HG02588 (cell line): ENCODE measurements around the gene ADAM10.
"Not testable (repeated sequence)": the region's sequence is repeated elsewhere in the genome, so short reads cannot be mapped to it uniquely, and the experiment has no call there.

Experiments used
- ATAC-seq: cut with Tn5 transposase; IDR thresholded peaks from one replicate; pipeline ENCODE4 v1.9.1; 2021; ENCODE audit warnings: mild to moderate bottlenecking, moderate library complexity; ENCODE audit not compliant: unreplicated experiment

The ADAM10 gene

GRCh38 chr15:58749532-58750337 lies at the start of gene ADAM10:
ADAM10 (minus strand) TSS chr15:58749707; CDS start chr15:58749534, 173 bp downstream.
- peak; percentile 90 for ATAC-seq

DNA sequence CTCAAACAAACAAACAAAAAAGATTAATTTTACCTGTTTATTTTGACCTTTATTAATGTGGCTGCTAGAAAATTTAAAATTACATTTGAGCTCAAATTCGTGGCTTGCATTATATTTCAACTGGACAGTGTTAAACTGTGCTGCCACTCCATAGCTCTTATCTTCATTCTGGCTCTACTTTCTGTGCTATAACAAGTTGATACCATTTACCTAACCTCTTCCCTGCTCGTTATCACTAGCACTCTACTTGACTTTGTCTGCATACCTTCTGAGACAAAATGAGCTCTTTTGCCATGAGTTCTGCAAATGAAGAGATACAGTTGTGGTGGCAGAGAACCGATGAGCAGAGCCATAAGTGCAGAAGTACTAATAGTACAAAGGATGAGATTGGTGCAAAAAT lies 48.0 kb upstream of the ADAM10 start:
- ATAC-seq: no peak

GRCh38 chr15:58795825-58796224 lies 46.3 kb upstream of the ADAM10 start:
- no peak for ATAC-seq

- no peak for ATAC-seq
These were observed 44.4 kb upstream of the ADAM10 start for GRCh38 chr15:58793862-58794261.

DNA sequence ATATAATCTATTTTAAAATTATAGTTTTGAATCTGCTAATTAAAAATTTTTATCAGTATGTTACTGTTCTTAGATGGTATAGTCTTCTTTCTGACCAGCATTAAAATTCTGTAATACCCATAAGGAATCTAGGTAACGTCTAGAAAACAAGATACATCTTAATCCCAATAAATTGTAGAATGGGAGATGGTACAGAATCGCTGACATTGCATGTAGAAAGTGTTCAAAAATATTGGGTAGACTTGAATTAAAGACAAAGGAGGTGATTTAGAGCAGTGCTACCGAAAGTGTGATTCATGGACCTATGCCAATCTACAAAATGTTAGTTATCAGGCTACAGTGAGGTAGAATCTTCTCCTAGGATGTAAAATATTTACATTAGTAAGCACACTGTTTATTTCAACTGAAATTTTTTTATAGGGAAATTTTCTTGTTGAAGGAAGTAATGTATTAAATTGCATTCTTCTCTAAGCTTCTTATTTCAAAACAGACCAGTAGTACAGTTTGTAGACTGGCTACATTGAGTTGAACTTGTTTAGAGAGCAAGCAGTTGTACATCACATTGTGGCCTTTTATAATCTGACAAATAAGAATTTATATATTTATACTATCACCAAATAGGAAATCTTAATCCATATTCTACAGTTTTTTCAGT lies 38.7 kb upstream of the ADAM10 start:
- no peak for ATAC-seq

- no peak for ATAC-seq
These were observed 35.8 kb upstream of the ADAM10 start for GRCh38 chr15:58785355-58785754.

DNA sequence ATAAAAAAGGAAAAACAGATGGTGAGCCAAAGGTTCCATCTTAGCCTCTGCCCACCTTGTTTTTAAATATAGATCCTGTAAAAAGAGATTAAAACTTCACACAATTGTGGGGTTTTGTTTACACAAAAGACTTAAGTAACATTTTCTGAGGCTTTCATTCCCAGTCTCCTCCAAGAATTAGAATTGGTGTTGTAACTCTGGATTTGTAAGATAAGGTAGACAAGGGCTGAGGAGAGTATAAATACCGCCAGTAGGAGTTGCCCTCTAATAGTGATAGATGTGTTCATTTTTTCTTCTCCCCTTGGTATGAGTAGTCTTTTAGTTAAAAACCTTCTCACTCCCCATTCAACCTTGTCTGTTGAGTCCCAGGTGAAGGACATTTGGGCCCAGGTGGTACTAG lies 30.0 kb upstream of the ADAM10 start:
- no peak for ATAC-seq

GRCh38 chr15:58777107-58777506 lies 27.6 kb upstream of the ADAM10 start:
- no peak for ATAC-seq

DNA sequence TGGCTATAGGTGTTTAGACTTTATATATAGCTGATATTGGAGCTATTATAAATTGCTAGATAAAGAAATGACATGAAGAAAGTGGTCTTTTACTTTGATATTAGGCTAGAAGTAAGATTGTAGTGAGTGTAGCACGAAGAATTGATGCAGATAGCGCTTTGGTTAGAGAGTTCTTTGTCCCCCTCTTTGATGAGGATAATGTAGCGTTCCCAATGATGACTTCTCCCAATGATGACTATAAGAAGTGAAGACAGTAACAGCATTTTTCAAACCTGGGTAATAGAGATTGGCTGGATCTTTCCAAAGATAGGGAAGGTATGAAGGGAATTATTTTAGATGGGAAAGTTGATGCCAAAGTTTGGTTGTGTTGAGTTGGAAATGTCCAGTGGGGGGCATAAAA lies 25.9 kb upstream of the ADAM10 start:
- no peak for ATAC-seq

DNA sequence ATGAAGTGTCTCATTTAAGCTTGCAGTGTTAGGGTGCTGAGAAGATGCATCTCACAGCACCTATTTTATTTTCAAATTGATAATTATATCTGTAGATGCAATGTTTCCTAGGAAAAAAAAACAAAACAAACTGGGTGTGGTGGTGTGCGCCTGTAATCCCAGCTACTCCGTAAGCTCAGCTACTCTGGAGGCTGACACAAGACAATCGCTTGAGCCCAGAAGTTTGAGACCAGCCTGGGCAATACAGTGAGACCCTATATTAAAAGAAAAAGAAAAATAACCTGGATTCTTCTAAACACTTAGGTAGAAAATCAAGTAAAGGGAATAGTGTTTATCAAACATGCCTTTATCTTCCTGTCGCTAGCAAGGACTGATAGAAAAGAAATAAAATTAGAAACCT lies 23.5 kb upstream of the ADAM10 start:
- ATAC-seq: no peak

GRCh38 chr15:58771621-58772250 lies 22.2 kb upstream of the ADAM10 start:
- peak; percentile 5 for ATAC-seq

DNA sequence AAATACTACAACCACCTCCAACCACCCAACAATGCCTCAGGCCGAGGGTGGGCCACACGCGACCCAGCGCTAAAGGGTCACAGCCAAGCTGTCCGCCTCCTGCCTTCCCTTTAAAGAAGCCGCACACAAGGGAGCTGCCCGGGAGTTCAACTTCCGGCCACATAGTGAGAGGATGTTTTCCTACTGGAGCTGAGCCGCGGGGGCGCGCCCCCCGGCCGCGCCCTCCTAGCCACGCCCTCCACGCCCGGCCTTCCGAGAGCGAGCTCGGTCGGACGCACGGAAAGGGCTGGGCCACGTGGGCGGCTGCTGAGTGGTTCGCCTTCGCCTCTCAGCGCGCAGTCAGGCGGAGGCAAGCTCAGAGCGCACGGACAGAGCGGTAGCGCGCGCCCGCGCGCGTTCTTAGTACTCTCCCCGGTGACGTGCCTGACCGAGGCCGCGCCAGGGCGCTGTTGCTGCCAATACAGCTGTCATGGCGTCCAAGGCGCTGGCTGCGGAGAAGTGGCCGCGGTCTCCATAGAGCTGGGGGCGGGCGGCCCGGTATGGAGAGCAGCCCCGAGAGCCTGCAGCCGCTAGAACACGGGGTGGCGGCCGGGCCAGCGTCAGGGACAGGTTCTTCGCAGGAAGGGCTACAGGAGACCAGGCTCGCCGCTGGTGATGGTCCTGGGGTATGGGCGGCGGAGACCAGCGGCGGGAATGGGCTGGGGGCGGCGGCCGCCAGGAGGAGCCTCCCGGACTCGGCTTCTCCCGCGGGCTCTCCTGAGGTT lies 21.5 kb upstream of the ADAM10 start, which contains the start of gene MINDY2:
Gene MINDY2 (plus strand): TSS at position 446 of the 764 bp plus-strand sequence. CDS start 94 bp downstream, at position 540.
- ATAC-seq: peak; percentile 92

DNA sequence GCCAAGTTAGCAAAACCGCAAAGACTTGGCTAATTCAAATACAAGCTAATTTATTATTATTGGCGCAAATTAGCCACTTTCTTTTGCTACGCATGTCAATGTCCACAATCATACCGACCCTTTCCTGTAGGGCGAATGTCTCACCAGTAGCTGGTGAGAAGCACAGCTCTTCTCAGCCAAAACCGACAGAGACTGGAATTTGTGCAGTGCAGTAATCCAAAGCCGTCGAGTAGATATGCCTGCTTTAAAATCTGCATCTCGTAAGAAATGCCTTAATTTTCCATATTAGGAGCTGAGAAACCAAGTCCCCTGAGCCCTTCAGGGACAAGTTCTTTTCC lies 21.0 kb upstream of the ADAM10 start:
- no peak for ATAC-seq

DNA sequence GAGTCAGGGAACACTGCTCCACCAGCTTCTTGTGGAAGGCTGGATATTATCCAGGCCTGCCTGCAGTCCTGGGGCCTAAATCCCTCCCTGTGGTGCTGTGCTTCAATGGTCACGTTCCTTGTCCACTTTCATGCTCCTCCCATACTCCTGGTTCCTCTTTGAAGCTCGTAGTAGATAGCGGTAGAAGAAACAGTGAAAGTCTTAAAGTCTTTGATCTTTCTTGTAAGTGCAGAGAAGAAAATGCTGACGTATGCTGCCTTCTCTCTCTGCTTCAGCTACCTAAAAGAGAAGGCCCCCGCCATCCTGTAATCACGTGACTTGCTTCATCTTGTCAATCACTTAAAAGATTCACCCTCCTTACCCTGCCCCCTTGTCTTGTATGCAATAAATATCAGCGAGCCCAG lies 19.1 kb upstream of the ADAM10 start:
- not testable (repeated sequence) for ATAC-seq

GRCh38 chr15:58766290-58766689 lies 16.8 kb upstream of the ADAM10 start:
- no peak for ATAC-seq

DNA sequence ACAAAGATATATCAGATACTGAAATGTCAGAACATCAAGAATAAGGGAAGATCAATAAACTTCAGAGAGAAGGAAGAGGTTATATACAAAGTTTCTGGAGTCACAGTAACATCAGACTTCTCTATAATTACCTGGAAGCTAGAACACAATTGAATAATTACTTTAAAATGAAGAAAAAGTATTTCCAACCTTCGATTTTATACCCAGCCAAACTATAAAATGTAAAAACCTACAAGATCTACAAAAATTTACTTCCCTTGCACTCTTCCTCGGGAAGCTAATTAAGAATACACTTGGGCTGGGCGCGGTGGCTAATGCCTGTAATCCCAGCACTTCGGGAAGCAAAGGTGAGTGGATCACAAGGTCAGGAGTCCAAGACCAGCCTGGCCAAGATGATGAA lies 15.0 kb upstream of the ADAM10 start:
- ATAC-seq: no peak

DNA sequence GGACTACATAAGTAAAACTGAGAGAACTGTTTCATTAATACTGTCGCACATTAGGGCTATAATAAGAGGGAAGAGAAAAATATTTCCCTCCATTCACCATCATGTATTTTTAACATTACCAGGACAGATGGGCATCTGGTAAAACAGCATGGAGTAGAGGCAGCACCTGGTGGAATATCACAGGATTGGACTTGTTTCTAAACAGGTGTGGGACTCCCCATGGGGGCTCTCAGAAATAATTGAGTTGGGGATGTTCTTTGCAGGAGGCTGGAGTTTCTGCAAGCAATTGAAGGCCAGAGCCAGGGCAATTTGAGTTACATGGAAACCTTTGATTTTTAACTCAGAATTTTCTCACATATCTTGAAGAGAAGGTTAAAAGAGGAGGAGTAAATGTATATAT lies 13.2 kb upstream of the ADAM10 start:
- no peak for ATAC-seq

DNA sequence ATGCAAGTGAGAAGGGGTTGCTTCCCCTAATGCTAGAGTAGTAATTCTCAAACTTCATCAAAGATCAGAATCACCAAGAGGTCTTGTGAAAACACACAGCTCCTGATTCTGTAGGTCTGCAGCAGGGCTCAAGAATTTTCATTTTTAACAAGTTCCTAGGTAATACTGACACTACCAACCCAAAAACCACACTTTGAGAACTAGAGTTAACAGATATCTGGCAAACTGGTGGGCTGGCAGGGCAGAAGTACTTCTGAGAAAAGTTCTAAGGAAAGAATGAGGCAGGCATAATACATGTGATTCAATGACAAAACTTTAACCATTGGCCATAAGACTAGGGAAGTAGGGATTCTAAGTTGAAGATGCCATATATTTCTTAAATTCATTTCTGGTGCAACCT lies 12.8 kb upstream of the ADAM10 start:
- no peak for ATAC-seq

GRCh38 chr15:58761010-58761388 lies 11.5 kb upstream of the ADAM10 start:
- no peak for ATAC-seq

GRCh38 chr15:58760385-58761009 lies 11.0 kb upstream of the ADAM10 start:
- ATAC-seq: no peak

DNA sequence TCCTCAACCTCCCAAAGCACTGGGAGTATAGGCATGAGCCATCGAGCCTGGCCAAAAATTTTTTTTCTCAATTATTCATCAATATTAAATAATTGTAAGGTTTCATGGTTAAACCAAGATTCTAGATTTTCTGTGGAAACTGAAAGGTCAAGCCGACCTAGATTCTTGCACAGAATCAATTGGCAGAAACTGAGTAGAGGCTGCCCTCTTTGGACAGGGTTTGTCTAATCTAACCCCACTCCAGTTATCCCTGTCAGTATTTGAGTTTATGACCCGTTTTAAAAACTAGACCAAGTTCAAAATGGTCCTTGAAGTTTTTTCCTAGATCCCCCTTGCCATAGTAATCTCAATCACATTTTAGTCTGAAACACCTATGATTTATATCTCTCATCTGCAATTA lies 8.6 kb upstream of the ADAM10 start:
- ATAC-seq: no peak
